ENCODE results near the gene CDK12. TPM values are rescaled to one million over a fixed set of nuclear protein-coding genes. Genes with fewer than 3 reads are reported as not detected.
"Not testable (repeated sequence)": the region's sequence is repeated elsewhere in the genome, so short reads cannot be mapped to it uniquely, and the experiment has no call there.

Gene CDK12
- total RNA-seq, 1 donor from 2014 or later: 18.8 TPM

GRCh38 chr17:39486242-39486641, 25.0 kb downstream of the CDK12 start:
- no peak for ATAC-seq
- DNase-seq (ENCODE audit: missing footprints): no peak
- intact Hi-C loops (cut with DNase I): no loop called here

- DNase-seq (ENCODE audit: missing footprints); intact Hi-C loops (cut with DNase I); ATAC-seq: not testable (repeated sequence)
Measured at GRCh38 chr17:39487490-39487889, 26.2 kb downstream of the CDK12 start.

- intact Hi-C loops (cut with DNase I): no loop called here
- no peak for ATAC-seq
- no peak for DNase-seq (ENCODE audit: missing footprints)
Measured at GRCh38 chr17:39487946-39488345, 26.7 kb downstream of the CDK12 start.

- ATAC-seq; intact Hi-C loops (cut with DNase I); DNase-seq (ENCODE audit: missing footprints): not testable (repeated sequence)
Measured at GRCh38 chr17:39496921-39497320, 35.6 kb downstream of the CDK12 start.

GRCh38 chr17:39507511-39507910, 46.2 kb downstream of the CDK12 start:
- ATAC-seq (no peak), DNase-seq (ENCODE audit: missing footprints) (no peak)
- intact Hi-C loops (cut with DNase I): no loop called here

DNA sequence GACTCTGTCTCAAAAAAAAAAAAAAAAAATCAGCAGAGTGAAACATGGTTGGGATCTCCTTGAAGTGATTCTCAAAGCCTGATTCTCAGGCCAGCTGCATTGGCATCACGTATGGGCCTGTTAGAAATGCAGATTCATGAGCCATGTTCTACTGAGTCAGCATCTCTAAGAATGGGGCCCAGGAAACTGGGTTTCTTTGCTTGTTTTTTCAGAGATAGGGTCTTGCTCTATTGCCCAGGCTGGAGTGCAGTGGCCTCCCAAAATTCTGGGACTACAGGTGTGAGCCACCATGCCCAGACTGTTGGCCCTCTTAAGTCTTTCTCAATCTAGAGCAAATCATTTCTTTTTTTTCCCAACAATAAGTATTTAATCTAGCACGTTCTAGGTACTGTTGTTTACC, 47.7 kb downstream of the CDK12 start:
- ATAC-seq (no peak), DNase-seq (ENCODE audit: missing footprints) (no peak)
- intact Hi-C loops (cut with DNase I): no loop called here

- intact Hi-C loops (cut with DNase I): loop anchor here (10.0 kb wide), 1 partner anchor 89 kb away; no protein-coding TSS in a partner anchor
- ATAC-seq: no peak
- no peak for DNase-seq (ENCODE audit: missing footprints)
Measured at GRCh38 chr17:39513309-39513708, 52.0 kb downstream of the CDK12 start.

DNA sequence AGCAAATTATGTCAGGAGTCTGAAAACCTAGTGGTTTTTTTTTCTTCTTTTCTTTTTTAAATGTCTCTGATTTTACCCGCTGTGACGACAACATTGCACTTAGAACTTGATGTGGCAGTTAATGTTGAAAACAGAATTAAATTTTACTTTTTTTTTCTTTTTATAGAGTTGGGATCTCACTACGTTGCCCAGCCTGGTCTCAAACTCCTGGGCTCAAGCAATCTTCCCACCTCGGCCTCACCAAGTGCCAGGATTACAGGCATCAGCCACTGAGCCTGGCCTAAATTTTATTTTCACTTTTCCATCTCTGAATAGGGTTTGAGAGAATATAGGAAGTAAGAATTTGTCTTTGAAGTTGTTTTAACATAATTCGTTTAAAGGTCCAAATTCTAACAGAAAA, 52.6 kb downstream of the CDK12 start:
- DNase-seq (ENCODE audit: missing footprints): no peak
- intact Hi-C loops (cut with DNase I): loop anchor here (10.0 kb wide), 1 partner anchor 89 kb away; no protein-coding TSS in a partner anchor
- ATAC-seq: no peak

DNA sequence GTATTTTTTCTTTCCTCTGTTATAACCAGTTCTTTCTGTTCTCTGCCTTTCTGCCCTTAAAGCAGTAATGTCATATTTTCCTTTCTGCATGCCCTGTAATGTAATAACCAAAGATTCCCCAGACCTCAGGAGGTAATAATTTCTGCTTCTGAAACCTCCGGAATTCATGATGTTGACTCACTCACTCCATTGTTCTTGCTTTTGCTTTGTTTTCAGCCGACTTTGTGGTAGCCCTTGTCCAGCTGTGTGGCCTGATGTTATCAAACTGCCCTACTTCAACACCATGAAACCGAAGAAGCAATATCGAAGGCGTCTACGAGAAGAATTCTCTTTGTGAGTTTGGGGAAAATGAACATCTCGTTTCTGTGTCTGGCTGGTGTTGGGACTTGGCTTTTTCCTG, 55.9 kb downstream of the CDK12 start:
- no peak for ATAC-seq
- intact Hi-C loops (cut with DNase I): loop anchor here (10.0 kb wide), 1 partner anchor 92 kb away; no protein-coding TSS in a partner anchor
- DNase-seq (ENCODE audit: missing footprints): no peak

DNA sequence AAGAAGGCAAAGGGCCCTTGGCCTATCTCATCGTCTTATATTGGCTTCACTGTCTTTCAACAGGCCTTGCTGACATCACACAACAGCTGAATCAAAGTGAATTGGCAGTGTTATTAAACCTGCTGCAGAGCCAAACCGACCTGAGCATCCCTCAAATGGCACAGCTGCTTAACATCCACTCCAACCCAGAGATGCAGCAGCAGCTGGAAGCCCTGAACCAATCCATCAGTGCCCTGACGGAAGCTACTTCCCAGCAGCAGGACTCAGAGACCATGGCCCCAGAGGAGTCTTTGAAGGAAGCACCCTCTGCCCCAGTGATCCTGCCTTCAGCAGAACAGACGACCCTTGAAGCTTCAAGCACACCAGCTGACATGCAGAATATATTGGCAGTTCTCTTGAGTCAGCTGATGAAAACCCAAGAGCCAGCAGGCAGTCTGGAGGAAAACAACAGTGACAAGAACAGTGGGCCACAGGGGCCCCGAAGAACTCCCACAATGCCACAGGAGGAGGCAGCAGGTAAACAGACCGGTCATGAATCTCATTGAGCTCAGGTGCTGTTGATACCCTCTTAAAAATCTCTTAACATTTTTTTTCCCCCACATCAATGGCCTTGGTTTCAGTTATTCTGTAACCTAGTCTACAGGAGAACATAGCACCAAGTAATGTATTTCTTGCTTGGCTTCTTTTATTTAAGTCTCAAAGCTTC, 64.7 kb downstream of the CDK12 start:
- ATAC-seq: no peak
- no peak for DNase-seq (ENCODE audit: missing footprints)
- intact Hi-C loops (cut with DNase I): no loop called here

GRCh38 chr17:39527220-39527813, 66.0 kb downstream of the CDK12 start:
- intact Hi-C loops (cut with DNase I): no loop called here
- ATAC-seq: no peak

DNA sequence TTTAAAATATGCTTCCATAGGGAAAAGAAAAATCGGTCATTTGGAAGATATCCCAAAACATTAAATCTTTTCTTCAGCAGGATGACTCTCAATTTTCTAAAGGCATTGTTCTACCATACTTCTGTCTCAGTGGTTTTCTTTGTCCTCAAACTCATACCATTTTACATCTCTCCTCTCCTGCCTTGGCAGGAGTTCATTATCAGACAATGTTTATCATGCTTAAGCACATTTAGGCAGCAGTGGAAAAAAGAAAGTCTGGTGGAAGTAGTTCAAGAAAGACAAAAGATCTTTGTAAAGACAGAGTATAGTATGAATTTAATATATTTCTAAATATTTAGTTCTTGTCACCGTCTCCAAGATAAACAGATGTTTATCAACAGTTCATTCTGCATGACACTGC, 68.2 kb downstream of the CDK12 start:
- intact Hi-C loops (cut with DNase I): no loop called here
- DNase-seq (ENCODE audit: missing footprints): no peak
- no peak for ATAC-seq

More at GRCh38 chr17:39527220-39527813, 66.0 kb downstream of the CDK12 start:
- DNase-seq (ENCODE audit: missing footprints): no peak

GRCh38 chr17:39530513-39530912, 69.2 kb downstream of the CDK12 start:
- ATAC-seq: no peak
- intact Hi-C loops (cut with DNase I): no loop called here
- DNase-seq (ENCODE audit: missing footprints): no peak

DNA sequence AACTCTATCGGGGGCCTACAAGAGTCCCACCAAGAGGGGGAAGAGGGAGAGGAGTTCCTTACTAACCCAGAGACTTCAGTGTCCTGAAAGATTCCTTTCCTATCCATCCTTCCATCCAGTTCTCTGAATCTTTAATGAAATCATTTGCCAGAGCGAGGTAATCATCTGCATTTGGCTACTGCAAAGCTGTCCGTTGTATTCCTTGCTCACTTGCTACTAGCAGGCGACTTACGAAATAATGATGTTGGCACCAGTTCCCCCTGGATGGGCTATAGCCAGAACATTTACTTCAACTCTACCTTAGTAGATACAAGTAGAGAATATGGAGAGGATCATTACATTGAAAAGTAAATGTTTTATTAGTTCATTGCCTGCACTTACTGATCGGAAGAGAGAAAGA, 70.0 kb downstream of the CDK12 start:
- no peak for ATAC-seq
- intact Hi-C loops (cut with DNase I): no loop called here
- DNase-seq (ENCODE audit: missing footprints): no peak

DNA sequence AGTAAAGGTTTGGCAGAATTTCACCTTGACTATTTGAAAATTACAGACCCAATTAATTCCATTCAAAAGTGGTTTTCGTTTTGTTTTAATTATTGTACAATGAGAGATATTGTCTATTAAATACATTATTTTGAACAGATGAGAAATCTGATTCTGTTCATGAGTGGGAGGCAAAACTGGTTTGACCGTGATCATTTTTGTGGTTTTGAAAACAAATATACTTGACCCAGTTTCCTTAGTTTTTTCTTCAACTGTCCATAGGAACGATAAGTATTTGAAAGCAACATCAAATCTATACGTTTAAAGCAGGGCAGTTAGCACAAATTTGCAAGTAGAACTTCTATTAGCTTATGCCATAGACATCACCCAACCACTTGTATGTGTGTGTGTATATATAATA, 72.6 kb downstream of the CDK12 start:
- intact Hi-C loops (cut with DNase I): no loop called here
- ATAC-seq (no peak), DNase-seq (ENCODE audit: missing footprints) (no peak)

DNA sequence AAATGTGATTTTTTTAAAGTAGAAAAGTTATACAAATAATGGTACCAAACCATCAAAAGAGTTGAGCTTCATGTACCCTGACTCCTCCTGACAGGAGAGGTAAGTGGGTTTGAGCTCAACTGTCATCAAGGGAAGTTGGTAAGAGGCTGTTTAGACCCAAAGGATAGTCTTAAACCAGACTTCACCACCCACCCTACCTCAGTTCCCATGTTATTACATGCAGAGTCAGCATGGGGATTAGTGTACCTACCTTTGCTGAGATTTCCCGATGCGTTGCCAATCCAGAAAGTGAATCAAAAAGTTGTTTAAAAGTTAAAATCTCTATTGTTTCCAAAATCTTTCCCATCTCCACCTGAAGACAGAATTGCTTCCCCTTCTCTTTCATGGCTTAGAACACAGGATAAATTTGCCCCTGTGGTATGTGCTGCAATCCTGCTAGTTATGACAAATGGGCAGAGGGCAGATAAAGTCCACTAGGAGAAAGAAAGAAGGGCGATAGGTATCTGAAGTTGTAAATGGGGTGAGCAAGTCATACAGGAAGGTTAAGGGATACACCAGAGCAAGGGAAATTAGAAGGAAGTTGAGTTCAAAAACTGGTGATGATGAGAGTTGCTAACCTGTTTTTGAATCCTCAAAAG, 73.6 kb downstream of the CDK12 start:
- intact Hi-C loops (cut with DNase I): no loop called here
- no peak for ATAC-seq
- no peak for DNase-seq (ENCODE audit: missing footprints)

DNA sequence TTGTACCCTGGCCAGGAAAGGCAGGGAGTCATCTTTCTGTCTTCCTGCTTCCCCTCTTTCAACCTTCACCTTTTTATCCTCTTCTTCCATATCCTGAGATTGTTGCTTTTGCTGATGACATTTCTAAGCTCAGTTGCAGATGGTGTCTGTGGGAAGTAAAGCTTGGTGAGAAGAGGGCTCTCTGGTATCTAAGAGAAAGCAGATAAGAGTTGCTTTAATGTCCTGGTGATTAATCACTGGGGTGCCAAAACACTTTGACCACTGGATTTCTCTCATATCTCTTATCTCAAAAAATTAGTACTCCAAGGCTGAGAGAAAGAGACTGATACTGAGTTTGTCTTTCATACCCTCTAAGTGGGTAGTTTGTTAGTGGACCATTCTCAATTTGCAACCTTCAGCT, 75.2 kb downstream of the CDK12 start:
- DNase-seq (ENCODE audit: missing footprints) (no peak), ATAC-seq (no peak)
- intact Hi-C loops (cut with DNase I): no loop called here

GRCh38 chr17:39537364-39537763, 76.1 kb downstream of the CDK12 start:
- intact Hi-C loops (cut with DNase I); DNase-seq (ENCODE audit: missing footprints); ATAC-seq: not testable (repeated sequence)

GRCh38 chr17:39538866-39539265, 77.6 kb downstream of the CDK12 start:
- intact Hi-C loops (cut with DNase I): no loop called here
- no peak for DNase-seq (ENCODE audit: missing footprints)
- ATAC-seq: no peak

DNA sequence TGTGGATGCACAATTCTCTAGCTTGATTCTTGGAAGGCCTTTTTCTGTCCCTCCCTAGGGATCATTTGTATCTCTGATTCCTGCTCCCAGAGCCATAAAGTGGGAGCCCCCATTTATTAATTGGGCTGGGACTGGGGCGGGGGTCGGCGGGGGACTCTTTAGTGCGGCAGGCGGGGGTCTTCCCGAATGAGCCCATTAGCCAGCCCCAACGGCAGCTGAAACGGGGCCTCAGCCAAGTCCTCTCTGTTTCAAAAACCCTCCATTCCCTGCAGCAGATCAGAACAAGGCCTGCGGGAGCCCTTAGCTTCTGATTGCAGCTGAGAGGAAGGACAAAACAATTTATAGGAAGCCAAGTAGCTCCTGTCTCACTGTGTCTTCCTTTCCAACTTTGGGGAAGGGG, 79.3 kb downstream of the CDK12 start:
- ATAC-seq (no peak), DNase-seq (ENCODE audit: missing footprints) (no peak)
- intact Hi-C loops (cut with DNase I): loop anchor here (10.0 kb wide), 1 partner anchor 324 kb away; the partner anchor contains the start of genes IKZF3 and ZPBP2

Data from Right ventricle myocardium inferior (tissue), 1 donor.